Spleen (tissue), 7 donors: ENCODE results near the gene DUS4L.

ENCODE experiments used
- POLR2A ChIP-seq, 3 donors: fragments of 450-650 bp; IDR thresholded peaks; one replicate each; pipeline ENCODE4 v1.5.1; 2017; ENCODE audit warnings: antibody characterized with exemption in 3 of 3, mild to moderate bottlenecking in 1 of 3
- POLR2AphosphoS5 ChIP-seq, 3 donors: sonication (generic); formaldehyde crosslinking; IDR thresholded peaks; one replicate each; pipeline ENCODE4 v1.5.1; 2017; ENCODE audit warnings: antibody characterized with exemption in 3 of 3
- TF ChIP-seq, protein P1 (sequence below), 11 experiments: fragments of 200-600 bp in 7 of 11; fragments of 450-650 bp in 4 of 11; sonication (generic) in 4 of 11; IDR thresholded peaks in 8 of 11; conservative IDR thresholded peaks in 3 of 11; 1 replicate in 7 of 11; 2 replicates in 4 of 11; pipeline versions ENCODE4 v1.4.0 to v1.8.0; 2016 to 2021; ENCODE audit warnings: antibody characterized with exemption in 11 of 11, inconsistent platforms in 4 of 11, mild to moderate bottlenecking in 1 of 11
- donor health status: DM: no; HTN: no; CAD: no; lungs with moderate emphysema.
- donor health status: DM: no; HTN: no; CAD: no.
- donor health status: DM: no; HTN: no; CAD: no.

DNA sequence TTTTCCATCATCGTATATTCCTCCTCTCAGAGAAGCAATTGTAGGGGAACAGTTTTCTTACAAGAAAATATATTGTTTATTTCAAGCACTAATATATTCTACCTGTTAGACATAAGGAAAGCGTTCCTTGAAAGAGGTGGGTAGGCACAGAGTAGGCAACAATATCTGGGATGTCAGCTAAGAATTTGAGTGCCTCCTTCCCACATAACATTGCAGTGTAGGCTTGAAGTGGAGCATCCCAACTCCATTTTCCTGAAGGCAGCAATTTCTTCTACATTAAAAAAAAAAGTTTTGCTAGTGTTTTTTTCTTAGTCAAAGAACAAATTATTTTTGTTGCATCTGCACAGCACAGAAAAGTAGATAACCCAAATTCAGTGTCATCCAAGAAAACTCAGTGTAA is 37.0 kb downstream of the DUS4L start:
- TF ChIP-seq, protein P1, sequence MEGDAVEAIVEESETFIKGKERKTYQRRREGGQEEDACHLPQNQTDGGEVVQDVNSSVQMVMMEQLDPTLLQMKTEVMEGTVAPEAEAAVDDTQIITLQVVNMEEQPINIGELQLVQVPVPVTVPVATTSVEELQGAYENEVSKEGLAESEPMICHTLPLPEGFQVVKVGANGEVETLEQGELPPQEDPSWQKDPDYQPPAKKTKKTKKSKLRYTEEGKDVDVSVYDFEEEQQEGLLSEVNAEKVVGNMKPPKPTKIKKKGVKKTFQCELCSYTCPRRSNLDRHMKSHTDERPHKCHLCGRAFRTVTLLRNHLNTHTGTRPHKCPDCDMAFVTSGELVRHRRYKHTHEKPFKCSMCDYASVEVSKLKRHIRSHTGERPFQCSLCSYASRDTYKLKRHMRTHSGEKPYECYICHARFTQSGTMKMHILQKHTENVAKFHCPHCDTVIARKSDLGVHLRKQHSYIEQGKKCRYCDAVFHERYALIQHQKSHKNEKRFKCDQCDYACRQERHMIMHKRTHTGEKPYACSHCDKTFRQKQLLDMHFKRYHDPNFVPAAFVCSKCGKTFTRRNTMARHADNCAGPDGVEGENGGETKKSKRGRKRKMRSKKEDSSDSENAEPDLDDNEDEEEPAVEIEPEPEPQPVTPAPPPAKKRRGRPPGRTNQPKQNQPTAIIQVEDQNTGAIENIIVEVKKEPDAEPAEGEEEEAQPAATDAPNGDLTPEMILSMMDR (IDR thresholded peaks at IDR 0.05 in 8 of 11, conservative IDR thresholded peaks at IDR 0.05 in 3 of 11) = no peak
- TF ChIP-seq POLR2A (IDR thresholded peaks at IDR 0.05) (no peak), POLR2AphosphoS5 (IDR thresholded peaks at IDR 0.05) (no peak)
